ENCODE measurements around the gene ENOX2.

DNA sequence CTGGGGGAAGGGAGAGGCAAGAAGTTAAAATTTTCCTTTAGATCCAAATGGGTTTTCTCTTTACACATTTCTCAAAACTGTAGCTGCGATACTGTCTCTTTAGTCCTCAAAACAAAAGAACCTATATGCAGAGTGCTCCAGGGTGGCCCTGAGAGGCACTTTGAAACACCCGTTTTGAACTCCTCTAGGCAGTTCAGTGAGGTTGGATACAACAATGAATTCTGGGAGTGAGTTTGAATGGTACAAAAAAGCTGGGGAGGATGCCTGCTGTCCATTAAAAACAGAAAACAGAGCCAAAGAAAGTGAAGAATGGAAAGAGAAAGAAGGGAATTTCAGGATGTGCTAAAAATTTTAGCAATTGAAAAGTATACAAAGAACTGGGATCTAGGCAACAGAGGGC is 23.1 kb downstream of the ENOX2 start:
- TF ChIP-seq, protein P1, sequence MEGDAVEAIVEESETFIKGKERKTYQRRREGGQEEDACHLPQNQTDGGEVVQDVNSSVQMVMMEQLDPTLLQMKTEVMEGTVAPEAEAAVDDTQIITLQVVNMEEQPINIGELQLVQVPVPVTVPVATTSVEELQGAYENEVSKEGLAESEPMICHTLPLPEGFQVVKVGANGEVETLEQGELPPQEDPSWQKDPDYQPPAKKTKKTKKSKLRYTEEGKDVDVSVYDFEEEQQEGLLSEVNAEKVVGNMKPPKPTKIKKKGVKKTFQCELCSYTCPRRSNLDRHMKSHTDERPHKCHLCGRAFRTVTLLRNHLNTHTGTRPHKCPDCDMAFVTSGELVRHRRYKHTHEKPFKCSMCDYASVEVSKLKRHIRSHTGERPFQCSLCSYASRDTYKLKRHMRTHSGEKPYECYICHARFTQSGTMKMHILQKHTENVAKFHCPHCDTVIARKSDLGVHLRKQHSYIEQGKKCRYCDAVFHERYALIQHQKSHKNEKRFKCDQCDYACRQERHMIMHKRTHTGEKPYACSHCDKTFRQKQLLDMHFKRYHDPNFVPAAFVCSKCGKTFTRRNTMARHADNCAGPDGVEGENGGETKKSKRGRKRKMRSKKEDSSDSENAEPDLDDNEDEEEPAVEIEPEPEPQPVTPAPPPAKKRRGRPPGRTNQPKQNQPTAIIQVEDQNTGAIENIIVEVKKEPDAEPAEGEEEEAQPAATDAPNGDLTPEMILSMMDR (IDR thresholded peaks at IDR 0.05) = no peak
- no peak for TF ChIP-seq POLR2A (IDR thresholded peaks at IDR 0.05)

Data from tibial nerve (tissue), 3 donors.